Measurements from ENCODE around the gene SMYD3.
"Not testable (repeated sequence)": the region's sequence is repeated elsewhere in the genome, so short reads cannot be mapped to it uniquely, and the experiment has no call there.

Gene SMYD3

DNA sequence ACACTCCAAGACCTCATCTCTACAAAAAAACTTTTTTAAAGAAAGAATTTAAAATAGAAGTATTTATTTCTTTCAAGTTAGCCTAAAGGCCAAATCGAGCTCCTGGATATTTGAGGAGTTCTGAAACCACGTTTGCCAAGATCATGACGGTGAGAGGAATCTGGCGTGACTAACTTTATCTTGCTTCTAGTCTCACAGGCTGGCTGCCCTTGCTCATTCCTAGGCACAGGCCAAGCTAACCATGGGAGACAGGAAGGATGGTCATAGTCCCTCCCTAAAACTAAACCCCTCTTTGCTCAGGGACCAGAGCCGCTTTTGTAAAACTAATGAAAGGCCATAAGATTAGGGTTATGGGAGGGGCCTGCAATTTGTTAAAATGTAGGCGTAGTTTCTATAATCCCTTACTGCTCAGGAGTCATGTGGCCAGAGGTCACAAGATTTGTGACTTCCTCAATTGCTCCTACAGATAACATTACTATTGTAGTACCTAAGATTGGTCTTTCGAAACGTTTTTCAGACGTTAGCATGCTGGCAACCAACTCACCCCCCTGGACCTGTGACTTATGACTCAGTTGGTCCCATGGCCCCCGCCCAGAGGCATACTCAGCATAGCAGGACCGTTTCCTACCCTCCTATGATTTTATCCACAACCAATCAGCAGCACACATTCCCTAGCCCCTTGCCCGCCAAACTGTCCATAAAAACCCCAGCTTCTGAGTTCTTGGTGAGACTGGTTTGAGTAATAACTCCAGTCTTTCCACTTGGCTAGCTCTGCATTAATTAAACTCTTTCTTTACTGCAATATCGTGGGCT lies 425.0 kb downstream of the SMYD3 start:
- no peak for DNase-seq

DNA sequence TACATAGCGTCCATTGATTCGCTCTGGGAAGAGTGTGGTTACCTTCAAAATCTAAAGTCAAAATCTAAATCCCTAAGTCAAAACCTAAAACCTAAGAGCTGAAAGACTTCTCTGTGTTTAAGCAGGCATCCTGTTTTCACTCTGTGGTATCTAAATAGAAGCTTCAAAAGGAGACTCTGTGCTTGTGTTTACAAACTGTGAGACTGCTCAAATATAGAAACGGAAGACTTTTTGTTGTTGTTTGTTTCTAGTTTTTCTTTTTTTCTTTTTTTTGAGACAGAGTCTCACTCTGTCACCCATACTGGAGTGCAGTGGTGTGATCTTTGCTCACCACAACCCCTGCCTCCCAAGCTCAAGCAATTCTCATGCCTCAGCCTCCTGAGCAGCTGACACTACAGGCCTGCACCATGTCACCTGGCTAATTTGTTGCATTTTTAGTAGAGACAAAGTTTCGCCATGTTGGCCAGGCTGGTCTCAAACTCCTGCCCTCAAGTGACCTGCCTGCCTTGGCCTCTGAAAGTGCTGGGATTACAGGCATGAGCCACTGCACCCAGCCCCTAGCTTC lies 425.9 kb downstream of the SMYD3 start:
- no peak for DNase-seq

DNA sequence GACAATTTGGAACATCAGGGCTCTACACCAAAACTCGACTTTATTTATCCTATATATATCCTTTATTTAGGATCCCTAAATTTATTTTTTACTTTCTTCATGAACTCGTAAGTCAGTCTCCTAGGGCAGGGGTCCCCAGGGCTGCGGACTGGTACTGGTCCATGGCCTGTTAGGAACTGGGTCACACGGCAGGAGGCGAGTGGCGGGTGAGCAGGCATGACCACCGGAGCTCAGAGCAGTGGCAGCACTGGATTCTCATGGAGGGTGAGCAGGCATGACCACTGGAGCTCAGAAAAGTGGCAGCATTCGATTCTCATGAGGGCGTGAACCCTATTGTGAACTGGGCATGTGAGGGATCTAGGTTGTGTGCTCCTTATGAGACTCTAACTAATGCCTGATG lies 427.0 kb downstream of the SMYD3 start:
- DNase-seq, result no peak

DNA sequence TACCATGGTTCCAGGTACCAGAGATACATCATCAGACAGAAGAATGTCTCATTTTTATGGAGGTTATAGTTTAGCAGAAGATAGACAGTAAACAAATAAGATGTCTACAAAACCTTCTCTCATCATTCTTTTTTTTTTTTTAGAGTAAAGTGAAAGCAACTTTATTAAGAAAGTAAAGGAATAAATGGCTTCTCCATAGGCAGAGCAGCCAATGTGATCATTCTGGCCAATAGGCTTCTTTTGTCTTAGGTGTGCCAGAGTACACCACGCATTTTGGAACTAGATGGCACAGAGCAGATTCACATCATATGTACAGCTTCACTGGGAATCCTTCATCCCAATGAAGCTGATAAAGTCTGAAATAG lies 428.2 kb downstream of the SMYD3 start:
- DNase-seq, result no peak

DNA sequence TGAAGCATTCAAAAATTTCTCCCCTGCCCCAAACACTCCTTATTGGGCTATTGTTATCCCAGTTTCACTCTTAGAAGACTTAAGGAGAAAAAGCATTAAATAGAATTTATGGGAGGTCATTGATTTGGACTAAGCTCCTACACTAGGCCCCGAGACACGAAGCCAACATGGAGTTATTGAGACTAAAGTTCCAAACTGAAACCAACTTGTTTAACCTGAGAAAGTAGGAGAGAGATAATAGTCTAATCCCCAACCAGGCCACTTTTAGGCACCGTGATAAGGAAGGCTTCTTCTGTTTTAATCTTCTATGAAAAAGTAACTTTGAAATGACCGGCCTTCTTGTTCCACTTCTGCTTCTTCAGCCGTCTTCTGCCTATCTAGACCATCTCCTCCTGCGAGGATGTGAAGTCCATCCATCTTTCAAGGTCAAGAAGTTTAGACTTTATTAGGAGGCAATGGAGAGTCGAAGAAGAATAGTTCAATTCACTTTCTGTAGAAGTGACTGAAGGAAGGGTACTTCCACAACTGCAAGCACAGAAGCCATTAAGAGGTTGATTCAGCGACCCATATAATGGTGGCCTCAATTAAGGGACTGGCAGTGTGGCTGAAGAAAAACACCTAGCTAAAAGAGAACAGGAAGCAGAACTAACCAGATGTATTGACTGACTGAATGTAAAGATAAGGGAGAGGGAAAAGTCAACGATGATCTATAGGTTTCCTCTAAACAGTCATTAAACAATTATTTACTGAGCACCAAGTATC lies 428.8 kb downstream of the SMYD3 start:
- DNase-seq, result no peak

DNA sequence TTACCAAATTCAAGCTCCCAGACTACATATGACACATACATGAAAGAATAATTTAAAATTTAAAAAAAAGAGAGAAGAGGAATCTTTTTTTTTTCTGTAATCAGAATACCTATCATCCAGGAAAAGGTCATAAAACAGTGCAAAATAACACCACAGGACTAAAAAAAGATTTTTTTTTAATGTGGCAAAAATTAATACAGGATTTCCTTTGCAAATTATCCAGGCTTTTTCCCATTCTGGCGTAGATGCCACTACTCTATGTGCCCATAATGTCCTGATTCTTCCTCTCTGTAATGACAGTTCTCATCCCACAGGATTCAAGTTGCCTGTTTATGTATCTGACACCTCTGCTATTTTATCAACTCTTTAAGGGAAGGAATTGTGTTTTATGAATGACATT lies 429.6 kb downstream of the SMYD3 start:
- DNase-seq, result no peak

DNA sequence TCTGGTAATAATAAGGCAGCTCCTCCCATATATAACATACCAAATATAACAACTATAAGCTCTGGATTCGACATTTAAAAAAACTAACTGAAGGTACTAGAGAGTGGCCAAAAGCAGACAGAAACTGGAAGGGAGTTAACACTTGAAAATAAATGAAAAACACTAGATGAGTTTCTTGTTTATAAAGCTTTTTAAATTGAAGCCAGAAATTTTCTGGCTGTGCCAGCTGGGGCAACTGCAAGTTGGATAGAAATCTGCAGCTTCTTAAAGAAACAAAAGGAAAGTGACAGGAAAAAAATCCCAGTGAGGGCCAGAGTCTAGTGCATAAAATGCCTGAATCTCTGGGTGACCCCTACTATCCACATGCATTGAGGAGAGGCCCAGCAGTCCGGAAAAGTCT lies 432.7 kb downstream of the SMYD3 start:
- no peak for DNase-seq

DNA sequence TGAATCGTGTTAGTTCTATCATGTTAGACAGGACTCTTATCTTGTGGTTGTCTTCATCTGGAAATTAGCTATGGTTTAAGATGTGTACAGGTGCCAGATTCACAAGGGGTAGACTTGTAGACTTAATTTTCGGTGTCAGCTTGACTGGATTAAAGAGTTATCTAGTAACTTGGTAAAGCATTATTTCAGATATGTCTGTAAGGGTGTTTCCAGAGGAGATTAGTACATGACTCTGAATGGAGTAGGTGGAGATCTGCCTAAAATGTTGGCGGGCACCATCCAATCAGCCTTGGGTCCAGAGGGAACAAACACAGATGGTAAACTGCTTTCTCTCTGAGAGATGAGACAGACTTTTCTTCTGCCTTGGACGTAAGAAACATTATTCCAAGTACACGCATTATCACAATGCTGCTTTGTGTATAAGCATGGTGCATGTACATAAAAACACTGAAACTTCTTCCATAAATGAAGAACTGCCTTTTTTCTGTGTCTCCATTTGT lies 434.6 kb downstream of the SMYD3 start:
- DNase-seq, result no peak

DNA sequence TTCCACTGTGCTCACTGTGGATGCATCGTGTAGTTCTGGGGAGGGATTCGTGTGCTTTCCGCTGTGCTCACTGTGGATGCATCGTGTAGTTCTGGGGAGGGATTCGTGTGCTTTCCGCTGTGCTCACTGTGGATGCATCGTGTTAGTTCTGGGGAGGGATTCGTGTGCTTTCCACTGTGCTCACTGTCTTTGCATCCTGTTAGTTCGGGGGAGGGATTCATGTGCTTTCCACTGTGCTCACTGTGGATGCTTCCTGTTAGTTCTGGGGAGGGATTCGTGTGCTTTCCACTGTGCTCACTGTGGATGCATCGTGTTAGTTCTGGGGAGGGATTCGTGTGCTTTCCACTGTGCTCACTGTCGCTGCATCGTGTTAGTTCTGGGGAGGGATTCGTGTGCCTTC lies 435.1 kb downstream of the SMYD3 start:
- DNase-seq, result not testable (repeated sequence)

DNA sequence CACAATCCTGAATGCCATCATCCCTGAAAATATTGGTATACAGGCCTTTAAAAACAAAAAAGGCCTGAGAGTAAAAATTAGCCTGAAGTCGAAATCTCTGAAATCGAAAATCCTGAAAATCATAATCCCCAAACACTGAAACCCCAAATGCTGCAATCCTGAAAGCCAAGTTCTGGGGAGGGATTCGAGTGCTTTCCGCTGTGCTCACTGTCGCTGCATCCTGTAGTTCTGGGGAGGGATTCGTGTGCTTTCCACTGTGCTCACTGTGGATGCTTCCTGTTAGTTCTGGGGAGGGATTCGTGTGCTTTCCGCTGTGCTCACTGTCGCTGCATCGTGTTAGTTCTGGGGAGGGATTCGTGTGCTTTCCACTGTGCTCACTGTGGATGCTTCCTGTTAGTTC lies 435.5 kb downstream of the SMYD3 start:
- not testable (repeated sequence) for DNase-seq

DNA sequence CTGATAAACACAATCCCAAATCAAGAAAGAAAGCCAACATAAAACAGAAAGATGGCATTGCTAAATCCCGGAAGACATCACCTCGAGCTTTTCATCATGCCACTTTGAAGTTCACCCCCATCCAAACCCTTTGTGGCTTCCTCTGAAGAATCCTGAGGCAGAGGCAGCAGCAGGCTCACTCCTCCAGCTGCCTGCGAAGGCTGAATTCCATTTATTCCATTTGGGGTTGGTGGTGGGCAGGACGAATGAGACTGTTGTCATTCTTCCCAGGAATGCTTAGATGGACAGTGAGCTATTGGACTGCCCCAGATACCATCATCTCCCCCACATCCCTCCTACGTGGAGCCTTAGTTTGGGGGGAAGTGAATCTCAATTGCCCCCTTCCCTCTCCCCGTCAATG lies 437.5 kb downstream of the SMYD3 start:
- no peak for DNase-seq

DNA sequence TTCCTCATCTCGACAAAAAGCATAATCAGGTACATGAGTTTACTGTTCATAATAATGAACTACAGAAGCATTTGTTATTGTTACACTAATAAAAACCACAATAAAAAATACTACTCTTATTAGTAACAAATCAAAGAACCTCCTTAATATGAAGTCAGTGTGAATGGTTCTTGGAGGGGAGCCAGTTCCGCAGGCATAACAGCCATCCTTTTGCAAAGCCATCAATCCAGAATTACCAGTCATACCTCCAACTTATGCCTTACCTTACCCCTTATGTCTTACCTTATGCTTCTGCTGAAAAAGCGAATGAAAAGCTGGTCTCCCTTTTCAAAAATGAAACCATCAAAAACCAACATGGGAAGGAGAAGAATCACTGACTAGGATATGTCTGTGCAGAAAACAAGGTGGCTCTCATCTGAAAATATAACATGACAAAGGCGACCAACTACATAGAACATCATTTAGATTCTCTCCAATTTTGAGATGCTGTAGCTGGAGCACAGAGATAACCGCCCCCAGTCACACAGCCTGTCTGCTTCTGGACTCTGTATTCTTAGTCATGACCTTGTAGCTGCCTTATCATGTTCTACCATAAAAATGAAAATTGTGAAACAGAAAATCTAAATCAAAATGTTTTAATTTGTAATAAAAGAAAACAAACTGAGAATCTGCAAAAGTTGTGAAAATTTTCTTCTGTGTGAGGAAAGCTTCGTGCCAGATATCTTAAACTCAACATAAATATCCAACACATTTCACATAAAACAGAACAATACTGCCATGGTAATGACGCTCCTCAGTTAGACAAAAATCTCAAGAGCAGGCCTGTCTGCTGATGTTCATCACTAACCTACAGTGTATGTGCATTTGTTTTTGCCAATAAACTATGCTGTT lies 438.2 kb downstream of the SMYD3 start:
- no peak for DNase-seq

DNA sequence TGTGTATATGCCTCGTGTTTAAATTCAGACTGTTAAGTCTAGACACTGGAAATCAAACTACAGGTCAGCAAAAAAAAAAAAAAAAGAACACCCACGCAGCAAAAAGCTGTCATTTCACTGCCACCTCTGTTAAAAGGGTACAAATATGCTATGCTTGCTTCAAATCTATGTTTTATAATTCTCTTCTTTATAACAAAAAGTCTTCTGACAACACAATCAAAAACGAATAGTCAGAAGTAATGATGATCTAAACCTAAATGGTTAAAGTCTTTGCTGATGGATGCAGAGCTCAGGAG lies 438.9 kb downstream of the SMYD3 start:
- no peak for DNase-seq

DNA sequence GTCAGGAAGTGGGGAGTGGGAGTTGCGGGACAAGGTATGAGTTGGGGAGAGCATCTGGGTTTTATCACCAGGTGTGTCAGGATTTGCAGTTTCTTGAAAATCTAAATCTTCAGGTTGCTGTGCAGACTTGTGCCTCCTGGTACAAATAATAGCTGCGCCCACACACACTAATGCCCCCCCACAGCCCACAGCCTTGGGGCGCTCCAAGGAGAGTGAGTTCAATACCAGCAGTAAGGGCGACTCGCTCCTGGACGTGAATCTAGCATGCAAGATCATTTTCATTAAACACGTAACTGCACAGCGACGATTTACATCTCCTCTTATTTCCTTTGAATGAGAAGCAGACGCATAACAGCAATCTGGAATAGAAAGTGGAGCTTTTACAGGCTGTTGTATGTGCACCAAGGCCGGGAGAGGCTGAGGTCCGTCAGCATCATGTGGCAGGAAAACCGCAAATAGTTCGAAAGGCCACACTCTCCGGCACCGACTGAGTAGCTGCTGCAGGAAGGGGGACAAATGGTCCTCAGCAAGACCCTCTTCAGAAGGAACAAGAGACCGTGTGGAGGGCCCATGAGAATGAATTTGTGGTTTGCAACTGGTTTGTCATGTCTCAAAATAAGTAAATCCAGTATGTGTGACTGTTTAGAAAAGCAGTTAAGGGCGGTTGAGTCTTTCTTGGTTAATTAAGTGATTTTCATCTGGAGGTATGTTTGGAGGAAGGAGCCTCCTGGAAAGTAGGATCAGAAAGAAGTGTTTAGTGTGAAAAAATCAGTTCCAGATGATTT lies 439.5 kb downstream of the SMYD3 start:
- no peak for DNase-seq

DNA sequence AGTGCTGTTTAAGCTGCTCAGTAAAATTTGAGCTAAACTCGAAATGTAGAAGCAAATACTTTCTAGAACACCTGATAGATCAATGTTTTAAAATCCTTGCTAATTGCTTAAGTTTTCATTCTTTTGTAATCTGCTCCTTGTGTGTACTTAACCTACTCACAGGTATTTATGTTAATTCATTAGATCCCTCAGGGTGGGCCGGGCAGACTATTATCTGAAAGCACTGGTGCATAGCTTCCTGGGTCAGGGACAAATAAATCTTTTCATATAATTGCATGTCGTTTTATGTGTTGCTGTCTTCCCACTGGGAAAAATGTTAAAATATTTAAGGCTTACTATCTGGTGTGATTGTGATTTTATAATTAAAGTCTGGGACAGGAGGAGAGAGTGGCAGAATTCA lies 440.5 kb downstream of the SMYD3 start:
- DNase-seq, result no peak

DNA sequence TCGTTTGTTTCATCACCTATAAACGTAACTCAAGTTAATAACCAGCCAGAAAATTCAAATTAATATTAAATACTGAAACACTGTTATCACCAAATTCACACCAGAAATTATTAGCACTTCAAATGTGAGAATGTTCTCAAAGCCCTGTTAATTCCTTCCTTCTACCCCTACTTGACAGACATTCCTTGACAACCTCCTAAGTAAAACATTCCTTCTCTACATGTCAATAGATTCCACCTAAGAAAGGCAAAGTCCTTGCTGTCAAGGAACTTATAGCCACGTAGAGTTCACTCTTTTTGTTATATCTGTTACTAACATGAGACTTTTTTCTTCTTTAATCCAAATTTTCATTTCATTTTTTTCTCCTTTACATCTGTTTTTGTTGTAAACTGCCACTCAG lies 441.5 kb downstream of the SMYD3 start:
- no peak for DNase-seq

DNA sequence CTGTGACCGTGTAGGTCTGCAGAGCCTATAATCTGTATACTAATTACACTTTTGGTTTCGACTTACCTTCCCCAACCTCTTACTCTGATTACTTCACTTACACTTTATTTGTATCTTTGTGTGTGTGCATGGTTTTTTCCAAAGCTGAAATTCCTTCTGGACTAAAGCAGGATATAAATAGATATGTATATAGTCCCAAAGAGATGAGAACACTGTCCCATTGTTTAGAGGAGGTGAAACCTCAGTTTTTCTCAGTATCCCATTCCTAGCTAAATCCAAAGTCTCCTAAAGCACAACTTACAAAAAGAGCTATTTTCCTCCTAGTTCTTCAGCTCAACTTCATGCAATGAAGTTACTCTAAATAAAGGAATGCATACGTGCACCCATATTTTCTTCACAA lies 442.2 kb downstream of the SMYD3 start:
- DNase-seq, result no peak

DNA sequence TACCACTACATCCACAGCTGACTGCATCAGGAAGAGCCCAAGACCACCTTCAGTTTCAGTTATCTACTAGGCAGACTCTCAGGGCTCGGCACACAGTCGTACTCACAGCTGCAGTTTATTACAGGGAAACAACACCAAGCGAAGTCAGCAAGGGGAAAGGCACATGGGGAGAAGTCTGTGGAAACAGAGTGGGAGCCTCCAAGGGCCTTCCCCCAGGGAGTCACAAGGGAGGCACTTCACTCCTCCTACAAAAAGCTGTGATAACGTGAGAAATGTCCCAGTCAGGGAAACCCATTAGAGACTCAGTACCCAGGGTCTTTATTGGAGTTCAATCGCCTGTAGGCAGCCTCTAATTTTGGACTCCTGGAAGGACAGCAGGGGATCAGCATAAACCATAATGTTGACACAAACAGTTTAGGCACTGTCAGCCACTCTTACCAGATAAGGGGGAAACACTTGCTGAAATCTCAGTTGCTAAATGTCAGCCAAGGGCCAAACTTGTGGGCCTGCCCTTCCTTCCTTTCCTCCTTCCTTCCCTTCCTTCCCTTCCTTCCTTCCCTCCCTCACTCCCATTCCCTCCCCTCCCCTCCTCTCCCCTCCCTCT lies 444.0 kb downstream of the SMYD3 start:
- DNase-seq, result no peak

DNA sequence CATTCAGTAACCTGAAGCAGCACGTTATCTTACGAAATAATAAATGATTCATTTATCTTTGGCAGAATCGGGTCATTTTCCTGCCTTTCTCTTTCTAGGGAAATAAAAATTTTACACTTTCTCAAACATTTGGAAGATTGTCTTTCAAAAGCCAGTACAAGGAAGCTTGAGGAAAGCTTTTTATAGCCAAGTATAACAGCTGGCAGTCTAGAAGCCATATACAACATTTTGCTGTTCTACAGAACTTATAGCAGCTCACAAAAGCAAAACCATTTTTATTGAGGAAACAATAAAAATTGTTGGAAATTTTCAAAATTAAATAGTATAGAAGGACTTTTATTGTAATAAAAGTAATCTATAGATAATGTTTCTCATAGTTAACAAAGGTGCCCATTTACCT lies 448.6 kb downstream of the SMYD3 start:
- no peak for DNase-seq

DNA sequence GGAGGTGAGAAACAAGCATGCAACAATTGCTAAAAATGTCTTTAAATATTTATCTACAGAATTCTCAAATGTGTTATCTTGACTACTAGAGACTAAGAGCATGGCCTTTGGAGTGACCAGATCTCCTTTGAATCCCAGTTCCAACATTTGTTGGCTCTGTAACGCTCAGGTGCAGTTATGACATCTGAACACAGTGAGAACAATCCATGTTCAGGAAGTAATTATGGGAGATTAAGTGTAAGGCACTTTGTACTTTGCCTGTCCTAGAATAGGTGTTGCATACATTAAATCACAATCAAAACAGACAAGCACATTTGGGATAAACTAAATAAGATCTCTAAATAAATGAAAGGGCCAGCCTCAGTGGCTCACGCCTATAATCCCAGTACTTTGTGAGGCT lies 454.5 kb downstream of the SMYD3 start:
- no peak for DNase-seq

DNA sequence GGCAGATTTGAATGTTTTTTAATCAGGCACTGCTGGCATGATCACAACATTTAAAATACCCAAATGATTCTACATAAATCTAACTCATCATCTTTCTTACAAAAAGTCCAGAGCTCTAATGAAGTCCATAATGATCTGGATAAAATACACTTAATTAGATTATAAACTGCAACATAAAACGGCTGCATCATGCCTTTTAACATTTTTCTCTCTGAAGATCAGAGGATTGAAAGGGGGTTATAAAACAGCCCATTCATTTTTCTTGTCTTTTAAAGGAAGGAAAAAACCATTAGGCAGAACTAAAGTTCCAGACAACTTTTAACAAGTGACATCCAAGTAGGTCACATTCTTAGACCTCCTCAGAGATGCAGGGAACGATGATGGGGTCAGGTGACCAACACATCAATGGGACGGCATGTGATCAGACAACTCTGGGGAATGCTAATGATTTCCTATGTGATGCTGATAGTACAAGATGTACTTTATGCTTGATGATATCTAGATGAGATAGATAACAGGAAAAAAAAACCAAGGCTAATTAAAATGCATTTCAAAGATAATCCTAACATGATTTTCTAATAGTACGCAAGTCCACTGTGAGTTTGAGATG lies 455.1 kb downstream of the SMYD3 start:
- no peak for DNase-seq

DNA sequence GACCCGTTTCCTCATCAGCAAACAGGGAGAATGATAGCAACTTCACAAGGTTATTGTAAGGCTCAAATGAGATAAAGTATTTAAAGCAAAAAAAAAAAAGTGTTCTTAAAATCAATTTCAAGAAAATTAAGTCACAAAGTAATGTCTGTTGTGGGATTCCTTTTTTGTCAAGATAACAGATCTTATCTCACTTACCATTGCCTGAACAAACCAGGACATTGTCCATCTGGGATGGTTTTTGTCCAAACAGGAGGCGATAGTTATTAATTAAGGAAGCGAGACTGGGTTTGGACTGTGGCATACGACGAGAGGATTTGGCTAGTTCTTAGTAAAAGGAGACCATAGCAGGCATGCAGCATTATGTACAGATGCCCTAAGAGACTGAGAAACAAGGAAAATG lies 458.4 kb downstream of the SMYD3 start:
- no peak for DNase-seq

Measured in activated CD4-positive, alpha-beta T cell treated with anti-CD3 and anti-CD28 coated beads, Interleukin-2, amount 50 U/mL, for 1 hour (primary cell).